ENCODE data around the gene TMED6. TPM values are rescaled to one million over a fixed set of nuclear protein-coding genes. Genes with fewer than 3 reads are reported as not detected.

The TMED6 gene
- total RNA-seq, 1 experiment from 2014 or later, result 0.91 TPM

DNA sequence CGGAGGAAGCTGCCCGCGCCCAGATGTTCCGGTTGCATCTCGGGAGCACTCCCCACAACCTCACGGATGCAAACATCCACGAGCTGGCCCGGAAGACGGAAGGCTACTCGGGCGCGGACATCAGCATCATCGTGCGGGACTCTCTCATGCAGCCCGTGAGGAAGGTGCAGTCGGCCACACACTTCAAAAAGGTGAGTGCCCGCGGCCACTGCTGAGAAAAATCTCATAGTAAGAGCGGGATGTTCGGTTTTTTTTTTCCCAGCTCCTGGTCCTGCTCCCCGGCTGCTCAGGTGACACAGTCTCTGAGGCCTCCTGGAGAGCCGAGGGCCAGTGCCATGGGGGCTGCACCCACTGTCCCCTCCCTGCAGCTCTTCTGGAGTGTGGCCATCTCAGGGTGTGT is 30.5 kb downstream of the TMED6 start:
- H3K9me2 ChIP-seq (ENCODE audit: insufficient read depth), result no peaks in the 10 kb centered on the region
- H4K20me1 ChIP-seq (ENCODE audit: insufficient read depth), result peaks cover 2% of the 10 kb centered on the region; the same call in 1 of the 2 replicates
- CTCF ChIA-PET, result no interaction called here
- no peak overlapping the region for H3K4me3 ChIP-seq (replicated peaks in 1 of 2; ENCODE audit: low read depth in 1 of 2, low read length in 2 of 2)
- H3K9me3 ChIP-seq (ENCODE audit: control insufficient read depth in 1 of 2, insufficient read depth in 1 of 2, low read depth in 1 of 2, low read length in 2 of 2), result no peaks in the 10 kb centered on the region
- no peak overlapping the region for H3K27ac ChIP-seq (ENCODE audit: low read depth, low read length)
- POLR2A ChIA-PET, result no interaction called here
- BruUV-seq (replicated peaks), result no TSS peak
- H3K4me1 ChIP-seq (ENCODE audit: control insufficient read depth in 1 of 2, insufficient read depth in 2 of 2, low read length in 2 of 2), result no peaks in the 10 kb centered on the region
- H3K9ac ChIP-seq (ENCODE audit: low read length), result no peak overlapping the region
- TF ChIP-seq ZFX (IDR thresholded peaks at IDR 0.05) (no peak), YY1 (IDR thresholded peaks at IDR 0.05; ENCODE audit: extremely low read depth, insufficient replicate concordance, low read depth, low read length) (no peak), POLR2A (IDR thresholded peaks at IDR 0.05; ENCODE audit: borderline replicate concordance, extremely low read depth, insufficient read depth, insufficient read length) (no peak), RAD21 (IDR thresholded peaks at IDR 0.05; ENCODE audit: low read depth) (no peak), EZH2 (IDR thresholded peaks at IDR 0.05) (no peak), CEBPB (IDR thresholded peaks at IDR 0.05; ENCODE audit: low read depth) (no peak), EGR1 (IDR thresholded peaks at IDR 0.05; ENCODE audit: low read depth) (no peak), ELF1 (IDR thresholded peaks at IDR 0.05; ENCODE audit: borderline replicate concordance, low read depth) (no peak), SP1 (IDR thresholded peaks at IDR 0.05; ENCODE audit: low read depth) (no peak), POLR2AphosphoS5 (IDR thresholded peaks at IDR 0.05; ENCODE audit: low read depth, low read length) (no peak)
- TF ChIP-seq, protein P1, sequence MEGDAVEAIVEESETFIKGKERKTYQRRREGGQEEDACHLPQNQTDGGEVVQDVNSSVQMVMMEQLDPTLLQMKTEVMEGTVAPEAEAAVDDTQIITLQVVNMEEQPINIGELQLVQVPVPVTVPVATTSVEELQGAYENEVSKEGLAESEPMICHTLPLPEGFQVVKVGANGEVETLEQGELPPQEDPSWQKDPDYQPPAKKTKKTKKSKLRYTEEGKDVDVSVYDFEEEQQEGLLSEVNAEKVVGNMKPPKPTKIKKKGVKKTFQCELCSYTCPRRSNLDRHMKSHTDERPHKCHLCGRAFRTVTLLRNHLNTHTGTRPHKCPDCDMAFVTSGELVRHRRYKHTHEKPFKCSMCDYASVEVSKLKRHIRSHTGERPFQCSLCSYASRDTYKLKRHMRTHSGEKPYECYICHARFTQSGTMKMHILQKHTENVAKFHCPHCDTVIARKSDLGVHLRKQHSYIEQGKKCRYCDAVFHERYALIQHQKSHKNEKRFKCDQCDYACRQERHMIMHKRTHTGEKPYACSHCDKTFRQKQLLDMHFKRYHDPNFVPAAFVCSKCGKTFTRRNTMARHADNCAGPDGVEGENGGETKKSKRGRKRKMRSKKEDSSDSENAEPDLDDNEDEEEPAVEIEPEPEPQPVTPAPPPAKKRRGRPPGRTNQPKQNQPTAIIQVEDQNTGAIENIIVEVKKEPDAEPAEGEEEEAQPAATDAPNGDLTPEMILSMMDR (IDR thresholded peaks at IDR 0.05 in 2 of 3, conservative IDR thresholded peaks at IDR 0.05 in 1 of 3; ENCODE audit: borderline replicate concordance in 1 of 3, insufficient read depth in 1 of 3, low read depth in 2 of 3, low read length in 2 of 3), result no peak
- TF ChIP-seq, protein P2, sequence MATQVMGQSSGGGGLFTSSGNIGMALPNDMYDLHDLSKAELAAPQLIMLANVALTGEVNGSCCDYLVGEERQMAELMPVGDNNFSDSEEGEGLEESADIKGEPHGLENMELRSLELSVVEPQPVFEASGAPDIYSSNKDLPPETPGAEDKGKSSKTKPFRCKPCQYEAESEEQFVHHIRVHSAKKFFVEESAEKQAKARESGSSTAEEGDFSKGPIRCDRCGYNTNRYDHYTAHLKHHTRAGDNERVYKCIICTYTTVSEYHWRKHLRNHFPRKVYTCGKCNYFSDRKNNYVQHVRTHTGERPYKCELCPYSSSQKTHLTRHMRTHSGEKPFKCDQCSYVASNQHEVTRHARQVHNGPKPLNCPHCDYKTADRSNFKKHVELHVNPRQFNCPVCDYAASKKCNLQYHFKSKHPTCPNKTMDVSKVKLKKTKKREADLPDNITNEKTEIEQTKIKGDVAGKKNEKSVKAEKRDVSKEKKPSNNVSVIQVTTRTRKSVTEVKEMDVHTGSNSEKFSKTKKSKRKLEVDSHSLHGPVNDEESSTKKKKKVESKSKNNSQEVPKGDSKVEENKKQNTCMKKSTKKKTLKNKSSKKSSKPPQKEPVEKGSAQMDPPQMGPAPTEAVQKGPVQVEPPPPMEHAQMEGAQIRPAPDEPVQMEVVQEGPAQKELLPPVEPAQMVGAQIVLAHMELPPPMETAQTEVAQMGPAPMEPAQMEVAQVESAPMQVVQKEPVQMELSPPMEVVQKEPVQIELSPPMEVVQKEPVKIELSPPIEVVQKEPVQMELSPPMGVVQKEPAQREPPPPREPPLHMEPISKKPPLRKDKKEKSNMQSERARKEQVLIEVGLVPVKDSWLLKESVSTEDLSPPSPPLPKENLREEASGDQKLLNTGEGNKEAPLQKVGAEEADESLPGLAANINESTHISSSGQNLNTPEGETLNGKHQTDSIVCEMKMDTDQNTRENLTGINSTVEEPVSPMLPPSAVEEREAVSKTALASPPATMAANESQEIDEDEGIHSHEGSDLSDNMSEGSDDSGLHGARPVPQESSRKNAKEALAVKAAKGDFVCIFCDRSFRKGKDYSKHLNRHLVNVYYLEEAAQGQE (IDR thresholded peaks at IDR 0.05; ENCODE audit: low read depth), result no peak
- TF ChIP-seq, protein P3, sequence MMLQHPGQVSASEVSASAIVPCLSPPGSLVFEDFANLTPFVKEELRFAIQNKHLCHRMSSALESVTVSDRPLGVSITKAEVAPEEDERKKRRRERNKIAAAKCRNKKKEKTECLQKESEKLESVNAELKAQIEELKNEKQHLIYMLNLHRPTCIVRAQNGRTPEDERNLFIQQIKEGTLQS (IDR thresholded peaks at IDR 0.05), result no peak
- TF ChIP-seq, protein P4, sequence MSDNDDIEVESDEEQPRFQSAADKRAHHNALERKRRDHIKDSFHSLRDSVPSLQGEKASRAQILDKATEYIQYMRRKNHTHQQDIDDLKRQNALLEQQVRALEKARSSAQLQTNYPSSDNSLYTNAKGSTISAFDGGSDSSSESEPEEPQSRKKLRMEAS (IDR thresholded peaks at IDR 0.05), result no peak
- H3K4me2 ChIP-seq (ENCODE audit: low read length), result no peak overlapping the region
- DNase-seq (ENCODE audit: low read depth, low spot score) (no peak), ATAC-seq (no peak)
- peaks cover 51 to 69% of the 10 kb centered on the region in 2 experiments for H3K36me3 ChIP-seq (ENCODE audit: control insufficient read depth in 1 of 2, insufficient read depth in 2 of 2, low read length in 2 of 2)
- H3K79me2 ChIP-seq (ENCODE audit: insufficient read depth, low read length), result peaks cover 71% of the 10 kb centered on the region
- RAD21 ChIA-PET (ENCODE audit: low non-redundant PET in 1 of 2, low total read pairs in 2 of 2, uncharacterized antibody in 2 of 2, unreplicated experiment in 2 of 2), result no interaction called here
- no peaks in the 10 kb centered on the region for H3K27me3 ChIP-seq (ENCODE audit: insufficient read depth, low read length)
- no peak overlapping the region for H2AFZ ChIP-seq (ENCODE audit: low read depth, low read length, poor library complexity, severe bottlenecking)
- intact Hi-C loops (cut with micrococcal nuclease), result no loop called here
